K562 (cell line): Measurements from ENCODE around the gene UQCR11. TPM values are rescaled to one million over a fixed set of nuclear protein-coding genes. Genes with fewer than 3 reads are reported as not detected.

Experiments used
- CHD1 ChIP-seq: fragments of 200-600 bp; sonication (generic); IDR thresholded peaks from one replicate; pipeline ENCODE4 v1.6.1; 2012; ENCODE audit warnings: mild to moderate bottlenecking, moderate library complexity, low read length, inconsistent platforms
- CREB1 ChIP-seq, 2 experiments: sonication (generic) in 1 of 2; formaldehyde crosslinking in 1 of 2; IDR thresholded peaks; 2 replicates each; pipeline versions ENCODE4 v1.6.1 to v1.8.0; 2012 to 2022; ENCODE audit warnings: inconsistent platforms in 1 of 2, mild to moderate bottlenecking in 1 of 2, missing genetic modification reagents in 1 of 2, moderate library complexity in 1 of 2
- CTCF ChIP-seq, 3 experiments: IDR thresholded peaks in 2 of 3; conservative IDR thresholded peaks in 1 of 3; 2 replicates each; pipeline ENCODE4 v1.5.1; 2011 to 2012; ENCODE audit warnings: low read length in 3 of 3, mild to moderate bottlenecking in 3 of 3, control low read depth in 2 of 3, improper control_type of control experiment in 1 of 3, inconsistent platforms in 1 of 3, low read depth in 1 of 3, mixed read lengths in 1 of 3, moderate library complexity in 1 of 3; ENCODE audit not compliant: insufficient read depth in 2 of 3
- CXXC5 ChIP-seq: fragments of 250-450 bp; sonication (Bioruptor Pico); IDR thresholded peaks from 2 replicates; pipeline ENCODE4 v1.8.0; 2022; ENCODE audit warnings: inconsistent platforms, mild to moderate bottlenecking, moderate library complexity
- E2F4 ChIP-seq: sonication (generic); formaldehyde crosslinking; IDR thresholded peaks from 2 replicates; pipeline ENCODE4 v1.8.0; 2022; ENCODE audit warnings: mild to moderate bottlenecking, low read depth, missing genetic modification reagents
- E2F6 ChIP-seq, 2 experiments: IDR thresholded peaks; 2 replicates each; pipeline ENCODE4 v1.6.1; 2011; ENCODE audit warnings: borderline replicate concordance in 1 of 2, control low read depth in 1 of 2, low read depth in 1 of 2, low read length in 1 of 2, mild to moderate bottlenecking in 1 of 2, mixed read lengths in 1 of 2, moderate library complexity in 1 of 2; ENCODE audit not compliant: insufficient read depth in 1 of 2, insufficient read length in 1 of 2, poor library complexity in 1 of 2, severe bottlenecking in 1 of 2; ENCODE audit errors: extremely low read depth in 1 of 2
- JUN ChIP-seq, 2 experiments: sonication (generic) in 1 of 2; formaldehyde crosslinking in 1 of 2; IDR thresholded peaks; 2 replicates each; pipeline versions ENCODE4 v1.6.1 to v1.8.0; 2012 to 2022; ENCODE audit warnings: borderline replicate concordance in 2 of 2, mild to moderate bottlenecking in 2 of 2, improper control_type of control experiment in 1 of 2, low read depth in 1 of 2, low read length in 1 of 2, missing genetic modification reagents in 1 of 2
- SMARCA5 ChIP-seq: fragments of 450-650 bp; IDR thresholded peaks from 2 replicates; pipeline ENCODE4 v1.6.1; 2016
- SP2 ChIP-seq: IDR thresholded peaks from 2 replicates; pipeline ENCODE4 v1.6.1; 2011; ENCODE audit warnings: mild to moderate bottlenecking, low read depth, low read length, moderate library complexity; ENCODE audit not compliant: poor library complexity, severe bottlenecking; ENCODE audit errors: extremely low read depth
- ZNF232 ChIP-seq: sonication (generic); formaldehyde crosslinking; IDR thresholded peaks from 2 replicates; pipeline ENCODE4 v1.8.0; 2022; ENCODE audit warnings: mild to moderate bottlenecking, missing genetic modification reagents
- ZNF431 ChIP-seq: sonication (generic); formaldehyde crosslinking; IDR thresholded peaks from 2 replicates; pipeline ENCODE4 v1.8.0; 2022; ENCODE audit warnings: mild to moderate bottlenecking, missing genetic modification reagents
- polyA plus RNA-seq, 8 experiments: library from polyadenylated mRNA; depleted of rRNA in 4 of 8; stranded (reverse) in 5 of 8; unstranded in 3 of 8; fragments of >200 nt; fragmentation: Nextera tagmentation in 2 of 8; fragmentation: Illumina TruSeq in 1 of 8; extraction: Ambion mirVana in 2 of 8; extraction: Trizol in 1 of 8; gene quantifications; 2 replicates each; pipeline versions ENCODE4 v1.2.1 to v1.2.3, GENCODE V29; 2011 to 2014; ENCODE audit warnings: inconsistent platforms in 1 of 8, missing spikeins in 1 of 8
- total RNA-seq, 7 experiments: library from RNA; depleted of rRNA in 6 of 7; stranded (reverse); fragments of >200 nt in 6 of 7; fragmentation: Illumina TruSeq in 2 of 7; extraction: Trizol in 2 of 7; gene quantifications; 2 replicates each; pipeline versions ENCODE4 v1.2.1 to v1.2.3, GENCODE V29; 2011 to 2021; ENCODE audit warnings: low replicate concordance in 1 of 7
- TF ChIP-seq, protein P1 (sequence below): sonication (generic); formaldehyde crosslinking; IDR thresholded peaks from 2 replicates; pipeline ENCODE4 v1.8.0; 2022; ENCODE audit warnings: mild to moderate bottlenecking, missing genetic modification reagents, borderline replicate concordance
- TF ChIP-seq, protein P2 (sequence below): fragments of 450-650 bp; IDR thresholded peaks from 2 replicates; pipeline ENCODE4 v1.7.1; 2018; ENCODE audit warnings: mild to moderate bottlenecking, low read depth; ENCODE audit not compliant: partially characterized antibody

UQCR11 gene
- total and polyA plus RNA-seq, 9 of the 15 experiments (the other 6 are each of a cell fraction or from before 2014, with no cell fraction given), result 57.6 to 394 (median 259) TPM

DNA sequence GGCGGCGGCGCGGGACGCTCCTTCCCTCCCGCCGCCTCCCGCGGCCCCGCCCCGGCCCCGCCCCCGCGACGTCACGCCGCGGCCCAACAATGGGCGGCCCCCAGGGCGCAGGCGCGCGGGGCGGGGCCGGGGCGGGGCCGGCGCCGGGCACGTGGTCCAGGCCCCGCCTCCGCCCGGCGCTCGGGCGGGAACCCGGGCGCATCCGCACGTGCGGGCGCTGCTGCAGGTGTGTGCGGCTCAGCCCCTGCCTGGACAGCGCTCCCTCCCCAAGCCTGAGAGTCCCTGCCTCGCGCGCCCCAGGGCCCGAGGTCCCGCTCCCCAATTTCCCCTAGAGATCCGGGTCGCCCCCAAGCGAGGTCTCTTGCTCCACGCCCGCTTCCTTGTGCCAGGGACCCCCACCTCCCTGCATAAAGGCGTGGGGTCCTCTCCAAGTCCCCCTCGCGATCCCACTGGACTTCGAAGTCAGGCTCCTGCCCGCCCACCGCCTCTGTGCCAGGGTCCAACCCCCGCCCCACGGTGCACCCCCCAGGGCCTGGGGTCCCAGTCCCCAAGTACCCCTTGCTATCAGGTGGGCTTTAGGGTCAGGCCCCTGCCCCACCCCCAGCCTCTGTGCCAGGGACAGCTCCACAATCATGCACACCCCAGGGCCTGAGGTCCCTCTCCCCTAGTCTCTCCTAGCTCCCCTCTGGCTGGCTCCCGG, 36.8 kb downstream of the UQCR11 start, which contains the start of gene MEX3D (continued):
- TF ChIP-seq E2F4 (CRISPR knock-in tag), result peak; percentile 75; the same call in 1 of the 2 replicates
- TF ChIP-seq, protein P1, sequence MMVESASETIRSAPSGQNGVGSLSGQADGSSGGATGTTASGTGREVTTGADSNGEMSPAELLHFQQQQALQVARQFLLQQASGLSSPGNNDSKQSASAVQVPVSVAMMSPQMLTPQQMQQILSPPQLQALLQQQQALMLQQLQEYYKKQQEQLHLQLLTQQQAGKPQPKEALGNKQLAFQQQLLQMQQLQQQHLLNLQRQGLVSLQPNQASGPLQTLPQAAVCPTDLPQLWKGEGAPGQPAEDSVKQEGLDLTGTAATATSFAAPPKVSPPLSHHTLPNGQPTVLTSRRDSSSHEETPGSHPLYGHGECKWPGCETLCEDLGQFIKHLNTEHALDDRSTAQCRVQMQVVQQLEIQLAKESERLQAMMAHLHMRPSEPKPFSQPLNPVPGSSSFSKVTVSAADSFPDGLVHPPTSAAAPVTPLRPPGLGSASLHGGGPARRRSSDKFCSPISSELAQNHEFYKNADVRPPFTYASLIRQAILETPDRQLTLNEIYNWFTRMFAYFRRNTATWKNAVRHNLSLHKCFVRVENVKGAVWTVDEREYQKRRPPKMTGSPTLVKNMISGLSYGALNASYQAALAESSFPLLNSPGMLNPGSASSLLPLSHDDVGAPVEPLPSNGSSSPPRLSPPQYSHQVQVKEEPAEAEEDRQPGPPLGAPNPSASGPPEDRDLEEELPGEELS (CRISPR knock-in tag), result peak; percentile 84; the same call in 1 of the 2 replicates
- peak; percentile 14; the same call in 1 of the 2 replicates for TF ChIP-seq JUN (IDR thresholded peaks at IDR 0.05; ENCODE audit: borderline replicate concordance, low read depth, low read length)
- no peak for TF ChIP-seq JUN (CRISPR knock-in tag; IDR thresholded peaks at IDR 0.05; ENCODE audit: borderline replicate concordance)
- peak; percentile 100 for TF ChIP-seq E2F6 (IDR thresholded peaks at IDR 0.05; ENCODE audit: borderline replicate concordance in 1 of 2, extremely low read depth in 1 of 2, insufficient read depth in 1 of 2, insufficient read length in 1 of 2, low read depth in 1 of 2, low read length in 1 of 2, poor library complexity in 1 of 2, severe bottlenecking in 1 of 2)
- 0 out of 2 replicates have a peak, but pooled peaks have one; percentile 65 for TF ChIP-seq ZNF232 (CRISPR knock-in tag)
- TF ChIP-seq SMARCA5, result no peak
- TF ChIP-seq CTCF (IDR thresholded peaks at IDR 0.05 in 2 of 3, conservative IDR thresholded peaks at IDR 0.05 in 1 of 3; ENCODE audit: insufficient read depth in 2 of 3, low read depth in 1 of 3, low read length in 3 of 3), result no peak
- TF ChIP-seq SP2, result no peak
- TF ChIP-seq, protein P2, sequence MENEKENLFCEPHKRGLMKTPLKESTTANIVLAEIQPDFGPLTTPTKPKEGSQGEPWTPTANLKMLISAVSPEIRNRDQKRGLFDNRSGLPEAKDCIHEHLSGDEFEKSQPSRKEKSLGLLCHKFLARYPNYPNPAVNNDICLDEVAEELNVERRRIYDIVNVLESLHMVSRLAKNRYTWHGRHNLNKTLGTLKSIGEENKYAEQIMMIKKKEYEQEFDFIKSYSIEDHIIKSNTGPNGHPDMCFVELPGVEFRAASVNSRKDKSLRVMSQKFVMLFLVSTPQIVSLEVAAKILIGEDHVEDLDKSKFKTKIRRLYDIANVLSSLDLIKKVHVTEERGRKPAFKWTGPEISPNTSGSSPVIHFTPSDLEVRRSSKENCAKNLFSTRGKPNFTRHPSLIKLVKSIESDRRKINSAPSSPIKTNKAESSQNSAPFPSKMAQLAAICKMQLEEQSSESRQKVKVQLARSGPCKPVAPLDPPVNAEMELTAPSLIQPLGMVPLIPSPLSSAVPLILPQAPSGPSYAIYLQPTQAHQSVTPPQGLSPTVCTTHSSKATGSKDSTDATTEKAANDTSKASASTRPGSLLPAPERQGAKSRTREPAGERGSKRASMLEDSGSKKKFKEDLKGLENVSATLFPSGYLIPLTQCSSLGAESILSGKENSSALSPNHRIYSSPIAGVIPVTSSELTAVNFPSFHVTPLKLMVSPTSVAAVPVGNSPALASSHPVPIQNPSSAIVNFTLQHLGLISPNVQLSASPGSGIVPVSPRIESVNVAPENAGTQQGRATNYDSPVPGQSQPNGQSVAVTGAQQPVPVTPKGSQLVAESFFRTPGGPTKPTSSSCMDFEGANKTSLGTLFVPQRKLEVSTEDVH, result peak; percentile 41
- peak; percentile 94 for TF ChIP-seq CXXC5 (CRISPR knock-in tag)
- no peak for TF ChIP-seq ZNF431 (CRISPR knock-in tag)
- no peak for TF ChIP-seq CHD1
- TF ChIP-seq CREB1 (IDR thresholded peaks at IDR 0.05), result no peak
- 0 out of 2 replicates have a peak, but pooled peaks have one; percentile 30 for TF ChIP-seq CREB1 (CRISPR knock-in tag; IDR thresholded peaks at IDR 0.05)
